ENCODE data around the gene NR2F1-AS1.
A peak's percentile ranks its signal among the peaks of the same experiment; 100 is the strongest.

Gene NR2F1-AS1

DNA sequence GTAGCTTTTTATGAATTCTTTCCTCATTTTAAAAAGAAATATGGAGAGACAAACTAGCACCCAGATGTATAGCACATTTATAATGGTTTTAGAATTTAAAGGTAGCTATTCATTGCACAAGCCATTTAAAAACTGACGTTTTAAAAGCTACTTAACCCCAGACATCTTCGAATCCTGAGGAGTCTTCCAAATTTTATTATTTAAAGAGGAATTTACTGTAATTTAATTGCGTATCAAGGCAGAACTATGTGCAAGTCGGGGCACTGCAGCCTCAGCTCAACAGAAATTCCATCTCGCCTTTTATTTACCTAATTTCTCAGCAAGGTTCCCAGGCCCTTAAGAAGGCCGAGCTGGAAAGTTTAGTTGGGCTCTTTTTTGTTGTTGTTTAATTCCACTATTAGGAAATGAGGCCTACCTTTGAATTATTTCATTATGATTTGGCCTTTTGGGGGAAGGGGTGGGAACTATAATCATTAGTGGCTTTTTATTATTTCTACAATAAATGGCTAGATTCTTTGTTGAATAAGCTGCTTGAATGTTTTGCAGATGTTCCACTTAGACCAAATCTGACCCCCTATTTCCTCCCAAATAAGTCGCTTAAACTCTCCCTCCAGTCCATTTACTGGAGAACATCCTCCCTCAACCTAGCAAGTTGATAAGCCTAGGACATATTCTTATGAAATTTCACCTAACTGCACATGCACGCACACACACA is 22.2 kb upstream of the NR2F1-AS1 start:
- DNase-seq: no peak

DNA sequence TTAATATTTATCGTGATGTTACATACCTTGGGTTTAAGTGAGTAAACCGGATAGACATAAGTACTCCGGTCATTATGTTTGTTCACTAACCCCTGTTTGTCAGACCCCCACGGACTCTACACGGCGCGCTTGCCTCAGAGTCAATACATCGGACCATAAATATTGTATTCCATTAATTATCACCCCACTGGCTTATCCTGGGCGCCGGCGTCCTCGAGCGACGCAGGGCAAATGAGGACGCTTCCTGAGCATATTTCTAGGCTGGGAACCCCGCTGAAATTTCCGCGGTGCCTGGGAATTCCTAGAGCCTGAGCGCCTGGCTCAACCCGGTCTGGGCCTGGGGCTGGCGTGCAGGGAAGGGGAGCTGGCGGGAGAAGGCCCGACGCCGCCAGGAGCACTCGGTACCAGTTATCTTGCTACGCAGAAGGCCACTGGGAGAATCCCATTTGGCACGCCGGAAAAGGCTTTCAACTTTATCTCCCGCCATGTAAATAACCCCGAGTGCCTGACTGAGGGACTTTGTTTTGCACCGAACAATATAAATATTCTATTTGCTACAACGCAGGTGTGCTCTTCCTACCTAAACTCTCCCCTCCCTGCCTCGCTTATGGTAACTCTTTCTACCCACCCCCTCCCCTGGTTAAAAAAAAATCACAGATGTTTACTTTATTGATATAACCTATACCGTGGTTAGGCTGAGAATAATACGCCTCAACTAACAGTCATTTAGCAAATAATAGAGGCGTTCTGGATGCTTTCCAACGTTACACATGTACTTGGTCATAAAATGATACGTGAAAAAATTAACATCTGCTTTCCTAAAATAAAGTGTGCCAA is 21.4 kb upstream of the NR2F1-AS1 start:
- DNase-seq: peak in 1 of 2 experiments; percentile 43

DNA sequence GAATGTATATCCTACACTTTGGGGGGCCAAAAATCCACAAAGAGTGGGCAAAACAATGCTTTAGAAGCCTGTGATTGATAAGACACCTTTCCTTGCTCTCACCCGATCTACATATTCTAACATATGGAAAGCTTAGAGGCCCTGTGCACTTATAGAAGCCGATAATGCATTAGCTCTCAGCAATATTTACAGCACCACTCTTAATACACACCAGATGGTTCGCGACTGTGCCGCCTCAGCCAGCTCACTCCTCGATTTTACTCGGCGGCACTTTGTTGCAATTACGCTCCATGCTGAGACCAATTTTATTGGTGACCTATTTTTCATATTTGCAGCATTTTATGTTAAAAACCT is 20.8 kb upstream of the NR2F1-AS1 start:
- DNase-seq: no peak

DNA sequence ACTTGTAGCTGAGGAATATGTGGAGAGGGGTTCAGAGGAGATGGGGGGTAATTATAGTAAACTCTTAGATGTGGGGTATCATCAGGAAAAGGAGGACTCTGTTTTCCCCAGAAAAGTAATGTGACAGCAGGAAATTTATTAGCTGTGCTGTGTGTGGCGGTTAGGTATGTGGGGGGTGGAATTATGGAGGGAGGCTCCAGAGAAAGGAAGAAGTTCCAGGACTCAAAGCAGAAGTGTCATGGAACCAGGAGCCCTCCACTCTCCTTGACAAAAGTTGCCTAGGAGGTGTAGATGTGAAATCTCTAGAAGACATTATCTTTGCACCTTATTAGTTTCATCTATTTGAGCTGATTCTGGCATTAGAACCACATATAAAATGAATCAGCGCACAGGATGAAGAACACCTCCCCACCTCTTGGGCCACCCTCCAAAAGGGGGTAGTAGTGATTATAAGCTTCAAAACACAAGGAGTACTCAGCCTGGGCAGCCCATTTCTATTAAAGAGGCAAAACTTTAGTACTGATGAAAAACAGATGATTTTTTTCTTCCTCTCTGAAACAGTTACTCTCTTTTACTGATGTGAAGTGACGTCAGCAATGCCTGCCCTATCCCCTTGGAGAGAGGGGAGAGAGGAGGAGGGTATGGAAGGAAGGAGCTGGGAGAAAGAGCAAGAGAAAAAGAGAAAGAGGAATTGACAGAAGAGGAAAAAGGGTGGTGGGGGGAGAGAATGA is 20.2 kb upstream of the NR2F1-AS1 start:
- DNase-seq: no peak

DNA sequence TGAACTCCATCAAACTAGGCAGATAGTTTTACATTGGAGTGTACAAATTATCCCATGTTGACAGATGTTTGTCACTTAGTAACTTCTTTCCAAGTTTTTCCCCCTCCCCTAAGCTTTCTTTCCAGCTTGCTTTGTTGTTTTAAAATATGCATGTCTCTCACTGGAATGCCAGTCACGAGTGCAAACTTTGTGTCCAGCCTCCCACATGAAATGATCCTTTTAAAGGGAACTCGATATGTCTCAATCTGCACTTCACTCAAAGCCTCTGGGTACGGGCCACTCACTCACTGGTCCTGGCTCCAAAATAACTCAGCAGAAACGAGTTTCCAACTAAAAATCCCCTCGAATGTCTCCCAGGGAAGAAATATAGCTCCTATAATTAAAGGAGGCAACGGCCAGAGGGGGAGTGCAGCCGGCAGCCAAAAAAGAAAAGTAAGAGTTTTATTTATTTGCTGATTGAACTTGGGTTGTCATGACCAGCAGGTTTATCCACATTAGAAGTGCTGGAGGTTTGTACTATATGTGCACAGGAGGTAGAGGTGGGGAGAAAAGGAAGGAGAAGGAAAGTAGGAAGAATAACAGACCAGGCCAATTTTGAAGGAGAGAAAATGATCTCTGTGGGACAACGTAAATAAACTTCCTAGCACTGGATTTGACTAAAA is 19.5 kb upstream of the NR2F1-AS1 start:
- no peak for DNase-seq

DNA sequence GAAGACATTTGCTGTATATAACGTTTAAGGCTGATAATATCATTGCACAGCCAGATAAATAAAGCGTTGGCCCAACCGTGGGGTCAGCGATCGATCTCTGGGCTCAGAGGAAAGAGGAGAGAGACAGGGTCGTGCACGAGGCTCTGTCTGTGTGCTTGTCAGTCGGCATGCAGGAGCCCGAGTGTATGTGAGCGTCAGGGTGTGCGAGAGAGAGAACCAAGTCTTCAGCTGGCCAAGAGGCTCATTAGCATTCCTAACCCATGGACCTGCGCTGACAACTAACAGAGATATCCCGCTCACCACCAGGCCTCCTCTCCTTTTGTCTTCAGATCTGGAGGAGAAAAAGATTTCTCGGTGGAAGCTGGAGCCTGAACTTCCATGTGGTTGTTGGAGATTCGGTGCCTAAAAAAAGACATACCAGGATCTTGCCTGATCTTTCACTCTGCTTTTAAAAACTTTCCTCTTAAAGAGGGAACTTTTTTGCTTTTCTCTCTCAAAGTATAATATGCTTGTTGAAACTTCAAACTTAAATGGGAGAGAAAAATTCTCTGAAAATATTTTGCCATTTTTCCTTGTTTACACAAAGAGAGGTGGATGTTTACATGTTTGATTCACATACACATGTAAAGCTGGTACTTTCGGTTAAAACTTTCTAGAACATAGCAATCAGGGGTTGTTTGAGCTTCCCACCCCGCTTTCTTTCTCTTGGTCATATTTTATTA is 18.5 kb upstream of the NR2F1-AS1 start:
- DNase-seq: no peak

DNA sequence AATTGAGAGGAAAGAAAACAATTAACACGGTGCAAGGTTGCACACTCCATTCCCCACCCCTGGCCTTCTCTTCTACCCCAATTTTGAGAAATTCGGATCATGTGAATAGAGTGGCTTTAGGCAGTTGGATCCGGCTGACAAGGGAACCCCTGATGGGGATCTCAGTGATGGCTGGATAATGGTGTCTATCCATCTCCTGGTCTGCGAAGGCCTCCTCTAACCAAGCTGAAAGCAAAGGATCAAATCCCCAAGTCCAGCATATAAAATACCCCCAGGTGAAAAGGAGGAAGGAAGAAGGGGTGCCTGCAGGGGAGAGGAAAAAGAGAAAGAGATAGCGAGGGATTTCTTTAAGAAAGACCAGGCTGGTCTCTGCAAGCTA is 18.0 kb upstream of the NR2F1-AS1 start:
- no peak for DNase-seq

DNA sequence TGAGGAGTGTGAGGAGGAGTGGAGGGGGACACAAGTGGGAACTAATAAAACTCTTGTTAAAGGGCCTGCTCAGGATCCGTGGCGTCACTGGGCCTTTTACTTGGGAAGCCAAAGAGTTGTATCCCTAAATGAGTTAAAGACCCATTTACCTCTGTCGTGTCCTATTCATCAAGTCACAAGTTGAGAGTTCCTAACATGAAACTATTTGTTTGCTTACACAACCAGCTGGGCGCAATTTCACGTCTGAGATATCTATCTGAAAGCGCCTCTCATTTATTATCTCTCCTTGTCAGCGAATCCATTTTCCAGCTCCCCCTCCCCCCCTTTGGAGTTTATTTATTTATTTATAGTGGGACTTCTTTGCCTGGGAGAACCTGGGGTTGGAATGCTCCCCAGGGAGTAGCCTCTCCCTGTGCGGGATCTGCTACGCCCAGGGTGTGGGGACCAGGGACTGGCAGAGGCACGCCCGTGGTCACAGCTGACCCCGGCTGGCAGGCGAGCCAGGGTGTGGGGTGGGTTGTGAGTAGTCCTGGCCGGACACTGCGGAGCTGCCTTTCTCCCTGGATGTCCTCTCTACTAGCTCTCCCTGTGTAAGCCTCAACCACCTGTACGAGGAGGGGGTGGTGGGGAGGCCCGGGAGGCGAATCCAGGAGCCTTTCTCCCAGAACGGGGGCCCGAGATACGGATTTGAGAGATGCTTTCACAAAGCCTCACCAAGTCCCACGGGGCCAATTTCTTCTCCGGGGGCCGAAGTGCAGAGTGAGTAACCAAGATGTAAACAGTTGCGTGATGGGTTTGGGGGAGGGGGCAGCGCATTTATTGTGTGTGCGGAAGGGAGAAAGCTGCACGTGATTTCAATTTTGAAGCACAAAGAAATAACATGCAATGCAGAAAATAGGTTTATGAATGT is 17.3 kb upstream of the NR2F1-AS1 start:
- no peak for DNase-seq

DNA sequence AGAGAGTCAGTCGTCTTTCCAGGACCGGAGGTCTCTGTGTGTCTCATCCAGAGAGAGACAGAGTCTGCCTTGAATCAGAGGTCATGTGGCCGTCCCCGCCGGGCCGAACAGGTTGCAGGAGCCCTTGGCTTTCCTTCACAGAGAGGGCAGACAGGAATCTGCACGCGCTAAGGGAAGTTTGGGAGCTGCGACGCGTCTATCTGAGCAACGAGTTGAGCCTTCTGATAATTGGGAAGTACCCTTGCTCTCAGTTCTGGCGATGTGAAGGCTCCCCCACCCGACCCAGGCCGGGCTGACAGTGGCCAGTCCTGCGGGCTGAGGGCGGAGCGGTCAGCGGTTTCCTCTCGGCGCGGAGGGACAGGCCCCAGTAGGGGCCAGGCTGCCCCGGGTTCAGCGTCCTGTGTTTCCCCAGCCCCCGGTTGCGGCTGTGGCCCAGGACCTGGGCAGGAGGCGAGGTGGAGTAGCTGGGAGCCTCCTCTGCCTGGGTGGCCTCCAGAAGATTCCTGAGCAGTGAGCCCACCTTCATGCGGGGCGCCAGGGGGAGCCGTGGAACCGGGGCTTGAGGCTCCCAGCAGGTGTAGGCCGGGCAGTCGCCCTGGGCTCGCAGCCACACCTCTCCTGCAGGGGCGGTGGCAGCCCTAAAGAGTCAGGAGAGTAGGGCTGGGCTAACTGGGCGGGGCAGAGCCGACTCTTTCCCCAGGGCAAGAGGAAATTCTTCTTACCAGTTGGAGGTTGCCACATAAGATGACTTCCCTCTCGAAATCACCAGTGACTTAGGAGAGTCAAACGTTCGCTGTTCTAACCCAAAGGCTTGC is 15.9 kb upstream of the NR2F1-AS1 start:
- DNase-seq: no peak

DNA sequence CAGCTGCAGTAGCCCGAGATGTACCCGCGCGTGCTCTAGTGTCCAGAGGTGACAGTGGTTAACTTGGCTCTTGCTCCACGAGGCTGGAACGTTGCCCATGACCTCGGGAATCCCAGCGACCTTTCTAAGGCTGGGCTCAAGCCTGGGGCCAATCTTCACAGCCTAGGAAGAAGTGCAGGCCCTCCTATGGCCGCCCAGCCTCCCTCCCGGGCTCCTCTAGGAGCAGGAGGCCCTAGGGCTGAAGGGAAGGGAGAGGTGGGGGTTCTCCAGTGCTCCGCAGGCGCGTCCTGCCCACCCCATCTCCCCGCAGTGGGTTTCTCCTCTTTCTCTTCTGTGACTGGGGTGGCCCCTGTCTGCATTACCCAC is 15.3 kb upstream of the NR2F1-AS1 start:
- no peak for DNase-seq

DNA sequence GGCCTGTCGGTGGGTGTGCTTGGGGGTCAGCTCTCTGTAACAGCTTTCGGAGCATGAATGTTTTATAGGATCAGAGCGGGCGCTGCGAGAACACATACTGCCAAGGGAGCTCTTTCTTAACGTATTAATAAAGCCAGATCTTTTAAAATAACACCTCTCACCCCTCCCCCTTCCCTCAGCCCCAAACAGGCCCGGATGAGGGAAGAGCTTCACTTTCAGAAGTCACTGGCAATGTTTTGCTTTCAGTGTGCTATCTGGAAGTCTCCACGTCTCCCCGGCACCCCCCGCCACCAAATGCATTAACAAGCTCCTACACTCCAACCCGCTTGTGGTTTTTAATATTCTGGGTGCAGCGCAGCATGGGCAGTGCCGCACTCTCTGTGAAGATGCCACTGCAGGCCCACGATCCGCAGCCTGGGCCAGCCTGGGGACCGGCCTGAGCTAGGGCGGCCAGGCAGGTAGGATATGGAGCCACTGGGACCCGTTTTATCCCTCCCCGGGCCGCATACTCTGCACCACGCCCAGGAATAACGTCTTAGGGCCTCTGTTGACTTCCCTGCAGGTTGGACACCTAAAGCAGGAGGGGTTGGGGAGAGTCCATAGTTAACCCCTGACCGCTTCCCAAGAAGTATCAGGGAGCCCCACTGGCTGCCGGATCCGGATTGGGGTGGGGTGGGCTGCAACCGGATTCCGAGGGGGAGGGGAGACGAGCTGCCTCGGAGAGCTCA is 14.6 kb upstream of the NR2F1-AS1 start:
- DNase-seq: no peak

DNA sequence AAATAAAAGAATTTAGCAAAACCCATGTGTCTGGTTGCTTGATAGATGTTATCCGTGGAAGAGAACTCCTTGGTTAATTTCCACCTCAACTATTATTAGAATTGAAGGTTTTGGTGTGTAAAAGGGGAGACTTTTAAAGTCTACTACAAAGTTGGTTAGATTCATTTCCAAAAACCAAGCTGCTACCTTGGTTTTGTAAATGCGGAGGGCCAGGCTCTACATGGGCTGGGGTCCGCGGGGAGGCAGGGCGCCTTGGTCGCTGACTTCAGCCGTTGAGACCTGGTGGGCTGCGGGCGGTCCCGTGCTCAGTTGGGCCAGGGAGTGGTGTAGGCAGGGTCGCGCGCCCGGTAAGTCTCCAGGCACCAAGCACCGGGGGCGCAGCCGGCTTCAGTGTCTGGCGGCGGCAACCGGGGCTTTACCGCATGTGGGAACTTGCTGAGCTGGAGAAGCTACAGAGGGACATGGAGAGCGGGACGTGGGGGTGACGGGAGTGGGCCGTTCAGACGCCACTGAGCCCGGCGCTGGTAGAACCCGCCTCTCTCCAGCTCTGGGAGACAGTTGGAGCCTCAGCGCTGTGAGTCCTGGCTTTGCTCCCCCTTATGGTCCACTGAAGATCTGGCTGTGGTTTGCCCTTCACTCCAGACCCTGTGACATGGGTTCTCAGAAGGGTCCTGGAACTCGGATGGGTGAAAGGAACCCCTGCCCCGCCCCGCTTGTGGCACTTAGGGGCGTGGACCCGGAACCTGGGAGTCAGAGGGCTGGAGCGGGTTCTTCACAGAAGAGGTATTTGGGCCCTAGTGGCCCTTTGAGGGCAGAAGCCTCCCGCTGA is 13.8 kb upstream of the NR2F1-AS1 start:
- DNase-seq: no peak

DNA sequence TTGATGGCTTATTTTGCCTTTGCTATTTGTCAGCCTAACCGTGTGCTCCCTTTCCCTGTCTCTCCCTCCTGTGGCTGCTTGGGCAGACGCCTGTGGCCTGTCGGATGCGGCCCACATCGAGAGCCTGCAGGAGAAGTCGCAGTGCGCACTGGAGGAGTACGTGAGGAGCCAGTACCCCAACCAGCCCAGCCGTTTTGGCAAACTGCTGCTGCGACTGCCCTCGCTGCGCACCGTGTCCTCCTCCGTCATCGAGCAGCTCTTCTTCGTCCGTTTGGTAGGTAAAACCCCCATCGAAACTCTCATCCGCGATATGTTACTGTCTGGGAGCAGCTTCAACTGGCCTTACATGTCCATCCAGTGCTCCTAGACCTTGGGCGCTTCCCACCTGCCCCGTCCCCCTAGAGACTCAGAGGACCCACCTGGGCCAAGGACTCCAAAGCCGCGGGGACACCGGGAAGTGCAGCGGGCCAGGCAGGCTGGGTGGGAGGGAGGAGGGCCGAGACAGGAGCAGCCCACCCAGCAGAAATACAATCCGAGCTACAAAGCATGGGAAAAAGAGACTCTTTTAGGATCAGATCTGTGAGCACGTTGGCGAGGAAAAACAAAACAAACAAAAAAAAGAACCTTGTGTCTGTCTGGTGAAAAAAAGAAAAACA is 12.6 kb upstream of the NR2F1-AS1 start:
- no peak for DNase-seq

DNA sequence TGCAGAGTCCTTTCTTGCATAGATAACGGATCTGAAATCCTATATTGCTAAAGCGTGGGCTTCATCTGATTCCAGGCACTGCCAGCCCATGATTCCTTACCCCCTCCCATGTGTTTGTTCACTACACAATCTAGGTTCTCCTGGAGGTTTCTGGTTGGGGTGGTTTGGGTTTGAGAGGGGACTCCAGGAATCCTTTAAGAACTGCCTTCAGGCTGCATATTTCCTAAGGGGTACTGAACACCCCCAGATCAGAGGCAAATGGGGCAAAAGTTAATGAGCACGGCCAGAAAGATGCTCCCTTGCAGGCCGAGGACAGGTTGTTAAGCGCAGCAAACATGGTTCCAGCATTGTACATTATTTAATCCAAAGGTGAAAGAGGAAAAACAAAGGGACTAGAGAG is 11.9 kb upstream of the NR2F1-AS1 start:
- no peak for DNase-seq

DNA sequence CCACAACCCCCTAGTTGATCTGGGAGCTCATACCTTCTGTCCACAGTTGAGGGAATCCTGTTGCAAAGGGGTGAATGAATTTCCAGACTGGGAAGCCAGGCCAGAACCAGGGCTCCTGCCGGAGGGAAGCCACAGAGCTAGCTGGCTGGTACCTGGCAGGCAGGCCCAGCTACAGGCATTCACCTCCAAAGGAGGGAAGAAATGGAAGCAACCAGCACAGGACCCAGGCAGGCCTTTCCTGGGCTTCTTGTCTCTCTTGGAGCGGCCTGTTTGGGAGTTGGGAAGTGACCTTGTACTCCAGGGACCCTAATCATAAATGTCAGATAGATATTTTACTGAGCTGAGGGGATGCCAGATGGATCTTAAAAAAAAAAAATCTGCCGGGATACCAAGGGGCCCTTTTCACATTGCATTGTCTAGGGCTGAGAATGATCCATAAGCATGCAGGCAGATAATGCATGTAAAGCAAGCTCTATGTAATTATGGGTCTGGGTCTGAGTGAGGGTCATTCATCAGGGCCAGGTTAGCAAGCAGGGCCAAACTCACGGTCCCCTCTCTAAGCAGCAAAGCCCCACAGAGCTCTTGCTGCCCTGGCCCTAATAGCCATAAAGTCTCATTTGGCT is 10.4 kb upstream of the NR2F1-AS1 start:
- no peak for DNase-seq

DNA sequence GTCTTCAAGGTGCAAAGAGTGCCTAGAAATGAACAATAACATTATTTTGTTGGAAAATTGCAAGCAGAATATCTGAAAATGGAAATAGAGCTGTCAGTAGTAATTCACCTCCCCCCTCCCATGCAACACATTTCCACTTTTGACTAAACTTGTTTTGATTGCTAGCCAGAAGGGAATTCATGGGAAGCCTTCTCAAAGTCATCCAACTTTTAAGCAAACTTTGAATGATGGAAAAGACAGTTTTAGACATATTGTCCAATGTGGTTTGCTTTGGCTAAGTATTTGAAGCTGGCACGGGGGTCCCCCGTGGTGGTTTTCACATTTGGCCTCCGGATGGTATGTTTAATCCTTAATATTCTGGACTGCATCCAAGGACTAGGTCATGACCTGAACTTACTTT is 9.5 kb upstream of the NR2F1-AS1 start:
- DNase-seq: no peak

DNA sequence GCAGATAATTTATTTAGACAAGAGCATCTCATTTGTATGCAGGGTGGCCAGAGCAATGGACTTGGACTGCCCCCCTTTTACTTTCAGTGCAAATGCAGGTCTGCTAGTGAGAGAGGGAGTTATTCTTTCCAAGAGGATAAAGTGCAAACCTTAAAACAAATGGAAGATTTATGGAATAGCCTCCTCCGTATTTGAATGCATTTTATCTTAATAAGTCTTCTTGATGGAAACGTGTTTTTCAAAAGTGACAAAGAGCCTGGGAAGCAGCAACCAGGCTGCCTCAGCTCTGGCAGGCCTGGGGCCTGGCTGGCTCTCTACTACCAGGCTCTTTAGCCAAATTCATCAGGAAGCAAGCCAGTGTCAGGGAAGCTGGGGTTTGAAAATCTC is 8.8 kb upstream of the NR2F1-AS1 start:
- DNase-seq: no peak
